Keratinocyte (primary cell): ENCODE data around the gene CORO2B.

Experiments
- EZH2 ChIP-seq: IDR thresholded peaks from one replicate; pipeline ENCODE4 v1.6.1; 2012; ENCODE audit warnings: inconsistent platforms, mild to moderate bottlenecking, low read length, moderate library complexity
- TF ChIP-seq, protein P1 (sequence below), 3 experiments: IDR thresholded peaks in 1 of 3; conservative IDR thresholded peaks in 1 of 3; optimal IDR thresholded peaks in 1 of 3; 2 replicates in 2 of 3; 3 replicates in 1 of 3; pipeline versions ENCODE3 to v1.5.1; 2011; ENCODE audit warnings: low read length in 3 of 3, mild to moderate bottlenecking in 3 of 3, moderate library complexity in 2 of 3, control low read depth in 1 of 3, inconsistent platforms in 1 of 3; ENCODE audit not compliant: insufficient read depth in 2 of 3; ENCODE audit errors: extremely low read depth in 1 of 3

DNA sequence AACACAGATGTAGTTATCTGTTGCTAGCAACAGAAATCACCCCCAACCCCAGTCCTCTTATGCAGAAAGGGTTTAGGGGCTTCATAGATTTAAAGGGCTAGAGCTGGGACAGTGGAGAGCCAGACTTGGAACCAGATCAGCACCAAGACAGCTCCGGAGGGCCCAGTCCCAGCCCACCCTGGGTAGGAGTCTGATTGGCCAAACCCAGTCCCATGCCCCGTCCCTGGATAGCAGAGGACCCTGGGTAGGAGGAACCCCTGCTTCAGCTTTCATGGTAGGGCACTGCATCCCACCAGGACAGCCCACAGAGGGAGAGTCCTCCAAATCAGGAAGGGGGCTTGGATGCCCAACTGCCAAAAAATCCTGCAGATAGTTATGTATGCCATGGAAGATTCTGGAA is 103.0 kb downstream of the CORO2B start:
- TF ChIP-seq EZH2, result no peak
- TF ChIP-seq, protein P1, sequence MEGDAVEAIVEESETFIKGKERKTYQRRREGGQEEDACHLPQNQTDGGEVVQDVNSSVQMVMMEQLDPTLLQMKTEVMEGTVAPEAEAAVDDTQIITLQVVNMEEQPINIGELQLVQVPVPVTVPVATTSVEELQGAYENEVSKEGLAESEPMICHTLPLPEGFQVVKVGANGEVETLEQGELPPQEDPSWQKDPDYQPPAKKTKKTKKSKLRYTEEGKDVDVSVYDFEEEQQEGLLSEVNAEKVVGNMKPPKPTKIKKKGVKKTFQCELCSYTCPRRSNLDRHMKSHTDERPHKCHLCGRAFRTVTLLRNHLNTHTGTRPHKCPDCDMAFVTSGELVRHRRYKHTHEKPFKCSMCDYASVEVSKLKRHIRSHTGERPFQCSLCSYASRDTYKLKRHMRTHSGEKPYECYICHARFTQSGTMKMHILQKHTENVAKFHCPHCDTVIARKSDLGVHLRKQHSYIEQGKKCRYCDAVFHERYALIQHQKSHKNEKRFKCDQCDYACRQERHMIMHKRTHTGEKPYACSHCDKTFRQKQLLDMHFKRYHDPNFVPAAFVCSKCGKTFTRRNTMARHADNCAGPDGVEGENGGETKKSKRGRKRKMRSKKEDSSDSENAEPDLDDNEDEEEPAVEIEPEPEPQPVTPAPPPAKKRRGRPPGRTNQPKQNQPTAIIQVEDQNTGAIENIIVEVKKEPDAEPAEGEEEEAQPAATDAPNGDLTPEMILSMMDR (optimal IDR thresholded peaks at IDR 0.05 in 1 of 3, IDR thresholded peaks at IDR 0.05 in 1 of 3, conservative IDR thresholded peaks at IDR 0.05 in 1 of 3; ENCODE audit: extremely low read depth in 1 of 3, insufficient read depth in 2 of 3, low read length in 3 of 3), result no peak
